HEK293 (cell line): ENCODE data around the gene AHCYL1.

Experiments used
- CTCF ChIA-PET: fragments of 350-600 bp; formaldehyde crosslinking; extraction: SDS; loops from one replicate; lab custom pipeline; 2021; ENCODE audit warnings: antibody characterized with exemption; lab: Yijun Ruan, JAX
- POLR2A ChIA-PET: fragments of 300-600 bp; formaldehyde crosslinking; extraction: SDS; loops from one replicate; lab custom pipeline; 2020; ENCODE audit warnings: antibody characterized with exemption, inconsistent platforms; lab: Yijun Ruan, JAX
- H3K27ac ChIP-seq: fragments of 200-500 bp; sonication (Bioruptor generic); 2 replicates; pipeline ENCODE4 v1.5.1; 2014; ENCODE audit warnings: low read depth, low read length, control low read depth, inconsistent platforms; ENCODE audit errors: extremely low read depth
- H3K36me3 ChIP-seq, 2 experiments: fragments of 200-500 bp in 1 of 2; sonication (Bioruptor generic) in 1 of 2; 1 replicate in 1 of 2; 2 replicates in 1 of 2; pipeline ENCODE4 v1.5.1; 2014 to 2017; ENCODE audit warnings: inconsistent platforms in 2 of 2, low read length in 2 of 2; ENCODE audit not compliant: control insufficient read depth in 2 of 2, insufficient read depth in 1 of 2
- H3K4me1 ChIP-seq: fragments of 200-500 bp; sonication (Bioruptor generic); 2 replicates; pipeline ENCODE4 v1.5.1; 2014; ENCODE audit warnings: mild to moderate bottlenecking, low read length, inconsistent platforms; ENCODE audit not compliant: control insufficient read depth, insufficient read depth
- H3K4me3 ChIP-seq: 2 replicates; pipeline ENCODE4 v1.5.1; 2011; ENCODE audit warnings: low read depth, mild to moderate bottlenecking, control low read depth, low read length, moderate library complexity
- H3K9me3 ChIP-seq: fragments of 200-500 bp; sonication (Bioruptor generic); 2 replicates; pipeline ENCODE4 v1.5.1; 2014; ENCODE audit warnings: low read depth, low read length, inconsistent platforms; ENCODE audit not compliant: control insufficient read depth, insufficient read depth
- GLIS1 ChIP-seq: fragments of 450-650 bp; formaldehyde crosslinking; IDR thresholded peaks from 2 replicates; pipeline ENCODE4 v1.5.1; 2016; ENCODE audit warnings: missing biosample characterization, missing genetic modification characterization
- IKZF3 ChIP-seq: fragments of 450-650 bp; IDR thresholded peaks from 2 replicates; pipeline ENCODE4 v1.5.0; 2018; ENCODE audit warnings: missing biosample characterization, mild to moderate bottlenecking, missing genetic modification characterization, moderate library complexity
- MEIS1 ChIP-seq: sonication (generic); formaldehyde crosslinking; IDR thresholded peaks from 2 replicates; pipeline ENCODE4 v1.8.1; 2022; ENCODE audit warnings: missing genetic modification reagents, mild to moderate bottlenecking, borderline replicate concordance
- PRDM1 ChIP-seq: fragments of 450-650 bp; formaldehyde crosslinking; IDR thresholded peaks from 2 replicates; pipeline ENCODE4; 2016; ENCODE audit warnings: missing biosample characterization, missing genetic modification characterization
- TRIM28 ChIP-seq: IDR thresholded peaks from 2 replicates; pipeline ENCODE4 v1.6.1; 2011; ENCODE audit warnings: low read length, control low read depth, borderline replicate concordance
- WT1 ChIP-seq: fragments of 450-650 bp; formaldehyde crosslinking; IDR thresholded peaks from 2 replicates; pipeline ENCODE4 v1.5.1; 2016; ENCODE audit warnings: missing biosample characterization, missing genetic modification characterization
- ZBTB17 ChIP-seq: fragments of 450-650 bp; formaldehyde crosslinking; IDR thresholded peaks from 2 replicates; pipeline ENCODE4 v1.5.1; 2016; ENCODE audit warnings: missing biosample characterization, missing genetic modification characterization
- ZBTB20 ChIP-seq: fragments of 450-650 bp; formaldehyde crosslinking; IDR thresholded peaks from 2 replicates; pipeline ENCODE4 v1.5.1; 2016; ENCODE audit warnings: missing biosample characterization, missing genetic modification characterization
- ZFP41 ChIP-seq: fragments of 450-650 bp; formaldehyde crosslinking; IDR thresholded peaks from 2 replicates; pipeline ENCODE4 v1.5.1; 2016; ENCODE audit warnings: missing biosample characterization, missing genetic modification characterization, borderline replicate concordance
- ZIC2 ChIP-seq: fragments of 450-650 bp; formaldehyde crosslinking; IDR thresholded peaks from 2 replicates; pipeline ENCODE4 v1.5.1; 2016; ENCODE audit warnings: missing biosample characterization, missing genetic modification characterization
- ZNF202 ChIP-seq: fragments of 450-650 bp; formaldehyde crosslinking; IDR thresholded peaks from 2 replicates; pipeline ENCODE4 v1.5.1; 2016; ENCODE audit warnings: missing biosample characterization, missing genetic modification characterization, borderline replicate concordance
- ZNF335 ChIP-seq: fragments of 450-650 bp; formaldehyde crosslinking; conservative IDR thresholded peaks from 2 replicates; pipeline ENCODE4 v1.5.1; 2016; ENCODE audit warnings: missing biosample characterization, missing genetic modification characterization
- ZNF561 ChIP-seq: fragments of 450-650 bp; IDR thresholded peaks from 2 replicates; pipeline ENCODE4 v1.5.1; 2018; ENCODE audit warnings: missing biosample characterization, missing genetic modification characterization, borderline replicate concordance
- ZNF600 ChIP-seq: fragments of 450-650 bp; formaldehyde crosslinking; IDR thresholded peaks from 2 replicates; pipeline ENCODE4 v1.5.1; 2016; ENCODE audit warnings: missing biosample characterization, missing genetic modification characterization
- ZNF701 ChIP-seq: fragments of 450-650 bp; formaldehyde crosslinking; IDR thresholded peaks from 2 replicates; pipeline ENCODE4 v1.5.1; 2016; ENCODE audit warnings: missing biosample characterization, missing genetic modification characterization
- TF ChIP-seq, protein P1 (sequence below): fragments of 450-650 bp; formaldehyde crosslinking; IDR thresholded peaks from 2 replicates; pipeline ENCODE4 v1.5.1; 2016; ENCODE audit warnings: missing biosample characterization, missing genetic modification characterization
- TF ChIP-seq, protein P2 (sequence below): fragments of 450-650 bp; formaldehyde crosslinking; IDR thresholded peaks from 2 replicates; pipeline ENCODE4 v1.5.1; 2016; ENCODE audit warnings: missing biosample characterization, missing genetic modification characterization

The AHCYL1 gene

DNA sequence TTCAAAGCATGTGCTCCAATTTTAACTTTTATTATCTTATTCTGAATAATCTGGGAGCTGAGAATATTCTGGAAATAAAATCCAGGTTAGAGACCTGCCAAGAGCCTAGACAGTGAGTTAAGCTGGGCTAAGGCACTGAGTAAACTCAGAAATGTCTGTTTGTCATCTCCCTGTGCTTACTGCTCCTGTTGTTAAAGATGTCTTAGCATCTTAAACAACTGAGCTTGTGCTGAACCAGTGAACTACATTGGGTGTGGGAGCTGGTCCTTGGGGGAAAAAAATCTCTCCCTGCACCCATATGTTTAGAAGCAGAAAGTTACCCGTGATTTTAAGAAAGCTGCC is 25.0 kb upstream of the AHCYL1 start (continued):
- TF ChIP-seq, protein P1, sequence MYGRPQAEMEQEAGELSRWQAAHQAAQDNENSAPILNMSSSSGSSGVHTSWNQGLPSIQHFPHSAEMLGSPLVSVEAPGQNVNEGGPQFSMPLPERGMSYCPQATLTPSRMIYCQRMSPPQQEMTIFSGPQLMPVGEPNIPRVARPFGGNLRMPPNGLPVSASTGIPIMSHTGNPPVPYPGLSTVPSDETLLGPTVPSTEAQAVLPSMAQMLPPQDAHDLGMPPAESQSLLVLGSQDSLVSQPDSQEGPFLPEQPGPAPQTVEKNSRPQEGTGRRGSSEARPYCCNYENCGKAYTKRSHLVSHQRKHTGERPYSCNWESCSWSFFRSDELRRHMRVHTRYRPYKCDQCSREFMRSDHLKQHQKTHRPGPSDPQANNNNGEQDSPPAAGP (tag by site-specific recombination) = no peak
- TF ChIP-seq ZNF701 (tag by site-specific recombination) = no peak

DNA sequence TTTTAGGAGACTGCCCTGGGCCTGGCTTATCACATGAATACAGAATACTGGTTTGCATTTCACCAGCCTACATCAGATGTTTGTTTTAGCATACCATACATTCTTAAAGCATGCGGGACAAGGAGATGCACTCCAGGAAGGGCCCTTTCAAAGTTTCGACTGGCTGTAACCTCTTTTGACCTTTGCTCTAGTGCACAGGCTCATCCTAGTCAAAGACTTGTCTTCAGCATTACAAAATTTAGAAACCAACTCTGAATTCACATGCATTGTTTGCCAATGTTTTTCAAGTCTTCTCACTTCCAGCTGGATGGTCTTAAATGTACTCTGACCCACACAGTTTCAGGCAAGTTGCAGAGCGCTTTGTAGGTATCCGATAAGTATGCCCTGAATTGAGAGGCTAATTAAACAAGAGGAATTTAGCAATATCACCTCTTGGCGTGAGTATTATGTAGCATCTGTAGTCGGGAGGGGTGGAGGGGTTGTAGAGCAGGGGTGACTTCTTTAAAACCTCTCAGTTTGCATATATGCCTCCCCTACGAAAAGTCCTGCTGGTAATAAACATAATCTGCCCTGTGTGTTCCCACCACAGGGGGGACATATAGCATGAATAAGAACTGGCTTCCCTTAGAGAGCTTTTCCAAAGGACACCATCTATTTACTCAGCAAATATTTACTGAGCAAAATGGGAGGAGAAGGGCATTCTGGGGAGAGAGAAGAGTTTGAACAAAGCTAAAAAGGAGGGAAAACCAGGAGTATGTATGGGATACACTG is 24.4 kb upstream of the AHCYL1 start:
- ChIA-PET CTCF (interaction anchor here (0.5 to 4.5 kb wide), 12 partner anchors 12 to 412 kb away, joined by 3 to 38 read pairs (median 5); partner anchors contain the start of genes AHCYL1 and GNAI3), POLR2A (interaction anchor here (1.5 kb wide), 1 partner anchor 24 kb away, joined by 4 read pairs; the partner anchor contains the start of gene AHCYL1)
- no peak overlapping the region for H3K27ac ChIP-seq
- H3K9me3 ChIP-seq = no peaks in the 10 kb centered on the region
- H3K36me3 ChIP-seq = no peaks in the 10 kb centered on the region
- peaks cover 3% of the 10 kb centered on the region; the same call in 1 of the 2 replicates for H3K4me1 ChIP-seq
- no peak overlapping the region for H3K4me3 ChIP-seq
- TF ChIP-seq WT1 (tag by site-specific recombination) = peak; percentile 63
- no peak for TF ChIP-seq MEIS1 (CRISPR knock-in tag)
- TF ChIP-seq ZBTB17 (tag by site-specific recombination) = peak; percentile 86
- peak; percentile 92 for TF ChIP-seq ZNF335
- no peak for TF ChIP-seq ZNF202
- peak; percentile 65 for TF ChIP-seq GLIS1 (tag by site-specific recombination)
- peak; percentile 61 for TF ChIP-seq PRDM1 (tag by site-specific recombination)
- TF ChIP-seq, protein P2, sequence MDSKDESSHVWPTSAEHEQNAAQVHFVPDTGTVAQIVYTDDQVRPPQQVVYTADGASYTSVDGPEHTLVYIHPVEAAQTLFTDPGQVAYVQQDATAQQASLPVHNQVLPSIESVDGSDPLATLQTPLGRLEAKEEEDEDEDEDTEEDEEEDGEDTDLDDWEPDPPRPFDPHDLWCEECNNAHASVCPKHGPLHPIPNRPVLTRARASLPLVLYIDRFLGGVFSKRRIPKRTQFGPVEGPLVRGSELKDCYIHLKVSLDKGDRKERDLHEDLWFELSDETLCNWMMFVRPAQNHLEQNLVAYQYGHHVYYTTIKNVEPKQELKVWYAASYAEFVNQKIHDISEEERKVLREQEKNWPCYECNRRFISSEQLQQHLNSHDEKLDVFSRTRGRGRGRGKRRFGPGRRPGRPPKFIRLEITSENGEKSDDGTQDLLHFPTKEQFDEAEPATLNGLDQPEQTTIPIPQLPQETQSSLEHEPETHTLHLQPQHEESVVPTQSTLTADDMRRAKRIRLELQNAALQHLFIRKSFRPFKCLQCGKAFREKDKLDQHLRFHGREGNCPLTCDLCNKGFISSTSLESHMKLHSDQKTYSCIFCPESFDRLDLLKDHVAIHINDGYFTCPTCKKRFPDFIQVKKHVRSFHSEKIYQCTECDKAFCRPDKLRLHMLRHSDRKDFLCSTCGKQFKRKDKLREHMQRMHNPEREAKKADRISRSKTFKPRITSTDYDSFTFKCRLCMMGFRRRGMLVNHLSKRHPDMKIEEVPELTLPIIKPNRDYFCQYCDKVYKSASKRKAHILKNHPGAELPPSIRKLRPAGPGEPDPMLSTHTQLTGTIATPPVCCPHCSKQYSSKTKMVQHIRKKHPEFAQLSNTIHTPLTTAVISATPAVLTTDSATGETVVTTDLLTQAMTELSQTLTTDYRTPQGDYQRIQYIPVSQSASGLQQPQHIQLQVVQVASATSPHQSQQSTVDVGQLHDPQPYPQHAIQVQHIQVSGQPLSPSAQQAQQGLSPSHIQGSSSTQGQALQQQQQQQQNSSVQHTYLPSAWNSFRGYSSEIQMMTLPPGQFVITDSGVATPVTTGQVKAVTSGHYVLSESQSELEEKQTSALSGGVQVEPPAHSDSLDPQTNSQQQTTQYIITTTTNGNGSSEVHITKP (tag by site-specific recombination) = peak; percentile 82
- no peak for TF ChIP-seq ZNF561 (tag by site-specific recombination)
- peak; percentile 89 for TF ChIP-seq ZIC2 (tag by site-specific recombination)
- TF ChIP-seq IKZF3 = 0 out of 2 replicates have a peak, but pooled peaks have one; percentile 14
- TF ChIP-seq TRIM28 = 0 out of 2 replicates have a peak, but pooled peaks have one; percentile 35

DNA sequence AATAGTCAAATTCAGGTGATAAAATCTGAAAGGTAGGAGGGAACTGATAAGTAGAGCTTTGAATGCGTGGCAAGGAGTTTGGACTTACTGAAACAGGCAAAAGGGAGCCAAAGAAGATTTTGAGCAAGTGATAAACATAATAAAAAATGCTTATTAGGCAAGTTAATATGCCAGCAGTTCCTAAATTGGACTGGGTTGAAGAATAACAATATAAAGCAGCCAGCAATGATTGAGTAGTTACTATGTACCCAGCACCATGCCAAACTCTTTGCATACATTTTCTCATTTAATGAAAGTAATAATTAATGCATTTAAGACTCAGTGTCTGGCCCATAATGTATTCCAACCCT is 23.8 kb upstream of the AHCYL1 start:
- no peak overlapping the region for H3K4me3 ChIP-seq
- TF ChIP-seq ZBTB20 (tag by site-specific recombination) = 0 out of 2 replicates have a peak, but pooled peaks have one; percentile 55
- no peak for TF ChIP-seq ZNF600 (tag by site-specific recombination)
- no peak for TF ChIP-seq ZFP41 (tag by site-specific recombination)
- TF ChIP-seq, all 188 proteins: peak for 1
- H3K4me1 ChIP-seq = peaks cover 3% of the 10 kb centered on the region; the same call in 1 of the 2 replicates
- POLR2A ChIA-PET = interaction anchor here (1.5 kb wide), 1 partner anchor 24 kb away, joined by 4 read pairs; the partner anchor contains the start of gene AHCYL1
- H3K36me3 ChIP-seq = no peaks in the 10 kb centered on the region
- H3K27ac ChIP-seq = no peak overlapping the region
- CTCF ChIA-PET = interaction anchor here (0.8 to 4.5 kb wide), 7 partner anchors 18 to 412 kb away, joined by 3 to 38 read pairs (median 9); partner anchors contain the start of genes AHCYL1 and GNAI3
- H3K9me3 ChIP-seq = no peaks in the 10 kb centered on the region
